ENCODE results near the gene ABHD18.
"Not testable (repeated sequence)": the region's sequence is repeated elsewhere in the genome, so short reads cannot be mapped to it uniquely, and the experiment has no call there.

The ABHD18 gene

DNA sequence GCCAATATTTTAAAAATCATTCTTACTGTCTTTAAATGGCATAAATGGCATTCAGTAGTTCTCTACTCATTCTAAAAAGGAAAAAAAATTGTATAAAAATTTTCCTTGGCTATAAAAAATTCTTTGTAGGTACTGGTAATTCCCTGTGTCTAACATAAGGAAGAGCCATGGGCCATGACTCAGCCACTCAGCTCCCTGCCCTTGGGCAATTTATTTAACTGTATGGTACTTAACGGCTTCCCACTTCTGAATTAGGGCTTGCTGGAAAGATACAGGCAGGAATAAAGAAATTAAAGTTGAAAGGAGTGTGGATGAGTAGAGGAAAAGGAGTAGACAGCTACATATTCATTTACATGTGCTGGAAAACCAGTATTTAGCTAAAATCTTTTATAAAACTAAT lies 30.6 kb downstream of the ABHD18 start:
- DNase-seq: no peak

DNA sequence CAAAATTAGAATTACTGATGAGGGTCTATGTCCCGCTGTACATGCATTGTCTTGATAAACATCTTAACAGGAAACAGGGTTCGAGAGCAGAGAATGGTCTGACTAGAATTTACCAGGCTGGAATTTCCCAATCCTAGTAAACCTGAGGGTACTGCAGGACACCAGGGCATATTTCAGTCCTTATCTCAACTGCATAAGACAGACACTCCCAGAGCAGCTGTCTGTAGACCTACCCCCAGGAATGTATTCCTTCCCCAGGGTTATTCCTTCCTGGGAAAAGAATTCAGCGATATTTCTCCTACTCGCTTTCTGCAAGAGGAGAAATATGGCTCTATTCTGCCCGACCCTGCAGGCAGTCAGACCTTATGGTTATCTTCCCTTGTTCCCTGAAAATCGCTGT lies 31.3 kb downstream of the ABHD18 start:
- not testable (repeated sequence) for DNase-seq

DNA sequence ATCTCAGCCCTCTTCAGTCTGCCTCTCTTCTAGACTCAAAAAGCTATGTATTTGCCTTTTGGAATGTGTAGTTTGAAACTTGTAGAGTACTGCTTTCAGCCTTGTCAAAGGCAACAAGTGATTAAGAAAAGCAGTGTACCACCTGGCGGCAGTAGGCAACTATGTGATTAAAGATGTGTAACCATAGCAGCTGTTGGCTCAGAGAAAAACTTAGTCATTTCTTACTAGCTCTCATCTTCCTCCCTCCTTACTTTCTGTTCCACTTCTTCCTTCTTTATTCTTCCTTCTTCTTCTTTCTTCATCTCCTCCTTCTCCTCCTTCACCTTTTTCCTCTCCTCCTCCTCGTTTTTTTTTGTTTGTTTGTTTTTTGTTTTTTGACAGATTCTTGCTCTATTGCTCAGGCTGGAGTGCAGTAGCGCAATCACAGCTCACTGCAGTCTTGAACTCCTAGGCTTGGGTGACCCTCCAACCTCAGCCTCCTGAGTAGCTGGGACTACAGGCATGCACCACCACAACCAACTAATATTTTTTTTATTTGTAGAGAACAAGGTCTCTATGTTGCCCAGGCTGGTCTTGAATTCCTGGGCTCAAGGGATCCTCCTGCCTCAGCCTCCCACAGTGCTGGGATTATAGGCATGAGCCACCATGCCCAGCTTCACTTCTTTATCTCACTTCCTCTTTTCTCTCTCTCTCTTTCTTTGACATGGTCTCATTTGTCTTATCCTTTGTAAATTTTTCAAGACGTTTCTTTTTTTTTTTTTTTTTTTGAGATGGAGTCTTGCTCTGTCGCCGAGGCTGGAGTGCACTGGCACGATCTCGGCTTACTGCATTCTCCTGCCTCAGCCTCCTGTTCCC lies 32.6 kb downstream of the ABHD18 start:
- peak in 1 of 2 donors; percentile 15 for DNase-seq

DNA sequence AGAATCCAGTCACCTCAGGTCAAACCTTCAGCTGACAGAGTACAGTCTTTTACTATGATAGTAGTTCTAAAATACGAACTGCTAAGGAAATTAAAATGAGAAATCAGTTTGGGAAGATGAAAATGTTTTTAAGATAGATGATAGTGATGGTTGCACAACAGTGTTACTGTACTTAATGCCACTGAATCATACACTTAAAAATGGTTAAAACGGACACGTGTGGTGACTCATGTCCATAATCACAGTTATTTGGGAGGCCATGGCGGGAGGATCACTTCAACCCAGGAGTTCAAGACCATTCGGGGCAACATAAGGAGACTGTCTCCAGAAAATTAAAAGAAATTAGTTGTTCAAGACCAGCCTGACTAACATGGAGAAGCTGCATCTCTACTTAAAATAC lies 41.4 kb downstream of the ABHD18 start:
- no peak for DNase-seq

DNA sequence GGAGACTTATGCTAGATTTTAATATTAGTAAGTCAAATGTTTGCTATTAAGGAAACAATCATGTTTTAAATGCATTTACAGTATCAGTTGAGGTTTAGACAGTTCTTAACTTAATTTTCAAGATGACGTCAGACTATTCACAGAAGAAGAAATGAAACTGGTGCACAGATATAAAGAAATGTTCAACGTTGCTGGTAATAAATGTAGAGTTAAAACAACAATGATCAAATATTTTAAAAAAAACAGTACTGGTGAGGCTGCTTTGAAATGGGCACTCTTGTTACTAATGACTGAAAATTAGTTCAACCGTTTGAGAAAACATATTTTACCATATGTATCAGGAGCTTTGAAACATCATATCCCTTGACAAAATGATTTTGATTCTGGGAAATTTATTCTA lies 44.2 kb downstream of the ABHD18 start:
- DNase-seq: no peak

DNA sequence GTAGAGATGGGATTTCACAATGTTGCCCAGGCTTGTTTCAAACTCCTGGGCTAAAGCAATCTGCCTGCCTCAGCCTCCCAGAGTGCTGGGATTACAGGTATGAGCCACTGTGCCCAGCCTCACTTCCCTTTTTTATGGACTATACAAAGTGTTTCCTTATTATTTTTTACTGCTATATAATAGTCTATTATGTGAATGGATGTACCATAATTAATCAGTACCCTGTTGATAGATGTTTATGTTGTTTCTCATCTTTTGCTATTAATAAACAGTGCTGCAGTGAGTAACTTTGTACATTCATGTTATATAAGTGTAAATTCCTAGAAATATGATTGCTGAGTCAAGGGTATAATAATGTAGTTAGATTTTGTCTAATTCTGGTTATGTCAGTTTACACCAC lies 60.1 kb downstream of the ABHD18 start:
- DNase-seq: no peak

DNA sequence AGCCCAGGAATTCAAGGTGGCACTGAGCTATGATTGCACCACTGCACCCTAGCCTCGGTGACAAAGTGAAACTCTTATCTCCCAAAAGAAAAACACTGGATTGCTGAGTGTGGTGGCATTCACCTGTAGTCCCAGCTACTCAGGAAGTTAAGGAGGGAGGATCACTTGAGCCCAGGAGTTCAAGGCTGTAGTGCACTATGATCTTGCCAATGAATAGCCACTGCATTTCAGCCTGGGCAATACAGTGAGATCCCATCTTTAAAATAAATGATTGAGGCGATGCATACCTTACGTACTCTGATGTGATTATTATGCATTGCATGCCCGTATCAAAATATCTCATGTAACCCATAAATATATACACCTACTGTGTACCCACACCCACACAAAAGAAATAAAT lies 64.7 kb downstream of the ABHD18 start:
- no peak for DNase-seq

DNA sequence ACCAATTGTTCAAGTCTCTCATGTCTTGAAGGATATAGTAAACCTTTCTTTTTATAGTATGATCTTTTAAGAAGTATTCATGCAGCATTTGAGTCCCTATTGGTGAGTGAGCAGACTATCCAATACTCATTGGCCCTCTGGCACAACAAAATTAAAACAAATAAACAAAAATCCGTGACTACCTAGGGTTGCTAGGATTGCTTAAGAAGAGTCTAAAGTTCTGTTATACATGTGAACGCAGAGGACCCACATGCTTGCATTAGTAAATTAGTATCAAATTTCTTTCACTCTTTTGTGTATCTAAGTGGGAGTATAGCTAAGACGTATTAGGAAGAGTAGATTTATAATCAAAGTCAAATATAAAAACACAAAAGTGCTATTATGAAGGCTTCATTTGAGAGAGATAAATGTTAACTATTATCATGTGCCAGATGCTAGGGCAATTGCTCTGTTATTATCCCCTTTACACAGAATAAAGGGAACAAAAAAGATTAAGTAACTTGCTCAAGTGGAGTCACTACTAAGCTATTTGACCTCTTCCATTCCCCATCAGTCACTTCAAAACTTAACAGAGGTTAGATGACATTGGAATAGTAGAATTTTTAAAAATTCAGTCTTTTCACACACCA lies 66.7 kb downstream of the ABHD18 start:
- no peak for DNase-seq

DNA sequence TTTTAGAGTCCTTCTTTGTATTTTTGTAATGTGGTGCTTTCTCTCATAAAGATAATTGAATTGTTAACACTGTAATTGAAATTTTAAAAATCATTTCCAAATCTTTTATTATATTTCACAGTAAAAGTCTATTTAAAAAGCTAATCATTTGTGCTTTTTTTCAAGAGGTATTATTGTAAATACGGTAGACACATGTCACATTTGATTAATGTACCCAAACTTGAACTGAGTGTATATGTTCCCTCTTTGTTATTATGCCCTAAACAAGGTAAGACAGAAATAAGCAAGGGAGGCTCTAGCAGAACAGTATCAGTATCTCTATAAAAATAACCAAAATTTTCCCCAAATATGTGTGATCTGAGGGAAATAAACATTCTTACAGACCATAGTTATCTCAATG lies 74.4 kb downstream of the ABHD18 start:
- no peak for DNase-seq

DNA sequence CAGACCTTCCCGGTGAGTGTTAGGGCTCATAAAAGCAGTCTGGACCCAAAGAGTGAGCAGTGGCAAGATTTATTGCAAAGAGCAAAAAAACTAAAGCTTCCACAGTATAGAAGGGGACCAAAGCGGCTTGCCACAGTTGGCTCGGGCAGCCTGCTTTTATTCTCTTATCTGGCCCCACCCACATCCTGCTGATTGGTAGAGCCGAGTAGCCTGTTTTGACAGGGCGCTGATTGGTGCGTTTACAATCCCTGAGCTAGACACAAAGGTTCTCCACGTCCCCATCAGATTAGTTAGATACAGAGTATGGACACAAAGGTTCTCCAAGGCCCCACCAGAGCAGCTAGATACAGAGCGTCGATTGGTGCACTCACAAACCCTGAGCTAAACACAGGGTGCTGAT lies 81.8 kb downstream of the ABHD18 start:
- DNase-seq: not testable (repeated sequence)

DNA sequence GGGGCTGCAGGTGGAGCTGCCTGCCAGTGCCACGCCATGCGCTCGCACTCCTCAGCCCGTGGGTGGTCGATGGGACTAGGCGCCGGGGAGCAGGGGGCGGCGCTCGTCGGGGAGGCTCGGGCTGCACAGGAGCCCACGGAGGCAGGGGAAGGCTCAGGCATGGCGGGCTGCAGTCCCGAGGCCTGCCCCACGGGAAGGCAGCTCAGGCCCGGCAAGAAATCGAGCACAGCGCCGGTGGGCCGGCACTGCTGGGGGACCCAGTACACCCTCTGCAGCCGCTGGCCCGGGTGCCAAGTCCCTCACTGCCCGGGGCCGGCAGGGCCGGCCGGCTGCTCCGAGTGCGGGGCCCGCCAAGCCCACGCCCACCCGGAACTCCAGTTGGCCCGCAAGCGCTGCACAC lies 82.3 kb downstream of the ABHD18 start:
- DNase-seq: not testable (repeated sequence)

DNA sequence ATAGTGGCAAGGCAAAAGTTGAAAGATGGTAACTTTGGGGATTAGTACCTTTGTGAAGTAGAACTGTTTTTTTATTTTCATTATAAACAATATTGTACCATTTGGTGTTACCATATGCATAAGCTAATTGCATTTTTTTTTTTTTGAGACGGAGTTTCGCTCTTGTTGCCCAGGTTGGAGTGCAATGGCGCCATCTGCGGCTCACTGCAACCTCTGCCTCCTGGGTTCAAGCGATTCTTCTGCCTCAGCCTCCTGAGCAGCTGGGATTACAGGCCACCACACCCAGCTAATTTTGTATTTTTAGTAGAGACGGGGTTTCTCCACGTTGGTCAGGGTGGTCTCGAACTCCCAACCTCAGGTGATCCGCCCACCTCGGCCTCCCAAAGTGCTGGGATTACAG lies 86.0 kb downstream of the ABHD18 start:
- DNase-seq: not testable (repeated sequence)

DNA sequence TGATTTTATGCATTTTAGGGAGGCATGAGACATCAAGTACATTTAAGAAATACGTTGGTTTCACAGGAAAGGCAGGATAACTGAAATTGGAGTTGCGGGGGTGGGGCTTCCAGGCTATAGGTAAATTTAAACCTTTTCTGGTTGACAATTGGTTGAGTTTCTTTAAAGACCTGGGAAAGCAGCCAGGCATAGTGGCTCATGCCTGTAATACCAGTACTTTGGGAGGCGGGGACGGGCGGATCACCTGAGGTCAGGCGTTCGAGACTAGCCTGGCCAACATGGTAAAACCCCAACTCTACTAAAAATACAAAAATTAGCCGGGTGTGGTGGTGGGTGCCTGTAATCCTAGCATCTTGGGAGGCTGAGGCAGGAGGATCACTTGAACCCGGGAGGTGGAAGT lies 89.7 kb downstream of the ABHD18 start:
- DNase-seq: not testable (repeated sequence)

DNA sequence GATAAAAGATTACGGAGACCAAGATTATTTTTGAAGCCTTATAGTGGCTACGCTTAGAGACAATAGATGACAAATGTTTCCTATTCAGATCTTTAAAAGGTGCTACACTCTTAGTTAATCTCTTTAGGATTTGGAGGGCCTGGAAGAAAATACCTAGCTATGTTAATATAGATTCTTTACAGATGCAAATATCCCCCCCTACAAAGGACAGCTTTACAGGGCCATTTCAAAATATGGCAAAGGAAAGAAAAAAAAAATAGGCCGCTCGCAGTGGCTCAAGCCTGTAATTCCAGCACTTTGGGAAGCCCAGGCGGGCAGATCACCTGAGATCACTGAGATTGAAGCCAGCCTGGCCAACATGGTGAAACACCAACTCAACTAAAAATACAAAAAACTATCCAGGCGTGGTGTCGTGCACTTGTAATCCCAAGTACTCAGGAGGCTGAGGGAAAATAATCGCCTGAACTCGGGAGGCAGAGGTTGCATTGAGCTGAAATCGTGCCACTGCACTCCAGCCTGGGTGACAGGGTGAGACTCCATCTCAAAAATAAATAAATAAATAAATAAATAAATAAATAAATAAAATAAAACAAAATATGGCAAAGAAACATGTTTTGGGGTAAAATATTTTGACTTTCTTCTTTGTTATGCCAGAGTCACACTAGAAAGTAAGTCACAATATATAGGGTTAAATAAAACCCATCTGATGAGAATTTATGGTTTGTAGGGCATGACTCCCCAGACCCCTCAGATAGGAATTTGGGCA lies 90.4 kb downstream of the ABHD18 start:
- not testable (repeated sequence) for DNase-seq

DNA sequence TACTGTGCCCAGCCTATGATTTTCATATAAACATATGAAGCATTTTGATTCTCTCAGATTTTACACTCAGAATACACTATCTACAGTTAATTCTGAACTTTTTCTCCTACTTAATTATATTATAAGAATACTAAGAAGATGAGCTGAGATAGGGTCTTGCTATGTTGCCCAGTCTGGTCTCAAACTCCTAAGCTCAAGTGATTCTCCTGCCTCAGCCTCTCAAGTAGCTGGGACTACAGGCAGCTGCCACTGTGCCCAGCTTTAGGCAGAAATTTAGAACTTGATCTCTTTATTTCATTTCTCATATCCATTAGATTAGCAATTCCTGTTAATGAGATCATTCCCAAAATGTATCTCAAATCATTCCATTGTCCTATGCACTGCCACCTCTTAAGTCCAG lies 91.2 kb downstream of the ABHD18 start:
- DNase-seq: no peak

DNA sequence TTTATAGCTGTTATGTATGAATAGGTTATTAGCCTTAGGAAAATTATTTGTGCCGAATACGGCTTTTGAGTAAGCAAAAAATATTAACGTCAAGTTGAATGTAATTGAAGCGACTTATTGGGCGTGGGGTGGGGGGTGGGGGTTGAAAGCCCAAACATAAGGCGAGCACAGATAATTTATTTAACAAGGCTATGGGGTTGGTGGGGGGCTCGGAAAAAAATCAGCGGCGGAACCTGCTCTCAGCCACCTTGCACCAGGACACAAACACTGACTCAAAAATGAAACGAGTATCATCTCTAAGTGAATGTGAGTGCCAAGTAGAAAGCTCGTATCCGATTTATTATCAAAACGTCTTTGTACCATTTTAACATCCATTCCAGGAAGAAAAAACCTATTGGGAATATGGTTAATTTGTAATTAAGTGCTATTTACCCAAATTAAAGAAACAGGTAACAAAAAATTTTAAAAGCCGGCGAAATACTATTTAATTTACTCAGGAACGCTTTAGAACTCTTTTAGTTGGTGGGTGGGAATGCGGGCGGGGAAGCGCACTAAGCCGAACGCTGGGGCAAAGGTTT lies 95.0 kb downstream of the ABHD18 start:
- DNase-seq: no peak

DNA sequence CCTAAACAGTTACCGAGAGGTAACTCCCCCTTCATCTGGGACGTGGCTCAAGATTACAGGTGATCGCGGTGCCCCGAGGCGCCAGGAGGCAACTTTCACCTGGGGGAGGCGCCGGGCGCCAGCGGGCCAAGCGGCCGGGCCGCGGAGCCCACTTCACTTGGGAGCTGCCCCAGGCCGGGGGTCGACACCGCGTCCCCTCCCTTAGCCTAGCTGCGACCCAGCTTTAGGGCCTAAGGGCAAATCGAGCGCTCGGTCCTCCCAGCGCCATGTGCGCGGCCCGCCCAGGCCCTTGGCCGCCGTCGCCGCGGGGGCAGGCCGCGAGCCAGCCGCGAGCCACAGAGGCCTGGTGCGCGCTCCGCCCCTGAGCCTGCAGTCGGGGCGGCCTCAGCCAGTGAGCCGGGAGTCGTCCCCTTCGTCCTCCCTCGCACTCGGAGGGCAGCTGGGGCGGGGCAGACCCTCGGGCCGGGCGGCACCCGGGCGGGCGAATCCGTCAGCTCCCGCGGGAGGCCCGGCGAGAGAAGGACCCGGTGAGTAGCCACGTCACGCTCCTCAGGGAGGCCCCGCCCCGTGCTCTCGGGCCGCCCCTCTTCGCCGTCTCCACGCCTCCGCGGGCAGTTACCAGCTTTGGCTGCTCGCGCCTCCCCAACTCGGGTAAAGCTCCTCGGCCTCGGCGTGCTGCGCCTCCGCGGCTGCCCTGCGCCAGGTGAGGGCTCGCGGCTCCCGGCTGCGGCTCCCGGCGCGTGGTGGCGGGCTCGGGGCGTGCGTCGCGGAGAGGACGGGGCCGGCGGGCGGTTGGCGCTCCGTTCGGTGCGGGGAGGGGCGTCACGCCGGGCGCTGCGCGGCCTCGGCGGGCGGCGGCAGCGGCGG lies 95.7 kb downstream of the ABHD18 start, which contains the start of gene LARP1B:
Gene LARP1B, plus strand, starts transcription at position 614 of the 867 bp plus-strand sequence. CDS start 13,640 bp downstream, outside the sequence.
- DNase-seq: peak; percentile 94

DNA sequence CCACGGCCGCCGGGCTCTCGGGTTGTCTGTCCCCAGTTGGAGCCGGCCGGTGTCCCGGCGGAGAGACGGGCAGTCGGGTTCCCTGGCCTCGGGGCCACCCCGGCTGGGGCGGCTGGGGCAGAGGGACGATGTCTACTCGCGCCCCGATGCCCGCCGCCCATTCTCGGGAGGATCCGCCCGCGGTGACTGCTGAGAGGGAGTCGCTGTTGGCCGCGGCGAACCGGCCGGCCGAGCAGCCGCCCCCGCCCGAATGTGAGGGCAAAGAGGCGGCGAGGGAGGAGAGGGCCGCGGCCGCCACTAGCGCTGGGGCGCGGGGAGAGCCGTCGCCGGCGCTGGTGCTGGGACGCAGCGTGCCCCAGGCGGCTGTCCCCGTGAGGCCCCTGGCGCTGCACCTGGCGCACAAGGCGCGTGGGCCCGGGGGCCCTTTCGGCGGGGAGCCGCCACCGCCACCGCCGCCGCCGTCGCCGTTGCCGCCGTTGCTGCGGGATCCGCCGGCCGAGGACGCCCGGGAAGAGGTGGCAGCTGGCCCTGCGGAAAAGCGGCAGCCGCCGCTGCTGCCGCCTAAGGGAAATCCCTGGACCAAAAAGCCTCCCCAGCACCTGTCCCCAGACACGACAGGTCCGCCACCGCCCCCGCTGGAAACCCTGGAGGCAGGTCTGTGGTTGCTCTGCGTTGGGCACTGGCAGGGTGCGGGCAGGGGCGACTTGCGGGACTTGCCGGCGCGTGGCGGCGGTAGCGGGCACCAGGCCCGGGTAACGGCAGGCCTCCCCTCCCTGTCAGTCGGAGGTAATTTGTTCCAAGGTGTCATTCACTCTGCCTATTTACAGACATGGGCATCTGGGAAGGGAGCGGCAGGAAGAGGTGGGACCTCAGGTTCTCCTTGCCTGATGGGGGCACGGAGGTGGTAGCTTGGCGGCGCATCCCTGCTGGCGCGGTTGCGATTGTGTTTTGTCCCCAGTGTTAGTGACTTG lies 96.6 kb downstream of the ABHD18 start:
- DNase-seq: peak; percentile 57 to 67

DNA sequence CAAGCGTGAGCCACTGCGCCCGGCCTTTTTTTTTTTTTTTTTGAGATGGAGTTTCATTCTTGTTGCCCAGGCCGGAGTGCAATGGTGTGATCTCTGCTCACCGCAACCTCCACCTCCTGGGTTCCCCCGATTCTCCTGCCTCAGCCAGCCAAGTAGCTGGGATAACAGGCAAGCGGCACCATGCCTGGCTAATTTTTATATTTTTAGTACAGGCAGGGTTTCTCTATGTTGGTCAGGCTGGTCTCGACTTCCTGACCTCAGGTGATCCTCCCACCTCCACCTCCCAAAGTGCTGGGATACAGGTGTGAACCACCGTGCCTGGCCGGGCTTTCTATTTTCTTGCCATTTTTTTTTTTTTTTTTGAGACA lies 101.2 kb downstream of the ABHD18 start:
- DNase-seq: not testable (repeated sequence)

DNA sequence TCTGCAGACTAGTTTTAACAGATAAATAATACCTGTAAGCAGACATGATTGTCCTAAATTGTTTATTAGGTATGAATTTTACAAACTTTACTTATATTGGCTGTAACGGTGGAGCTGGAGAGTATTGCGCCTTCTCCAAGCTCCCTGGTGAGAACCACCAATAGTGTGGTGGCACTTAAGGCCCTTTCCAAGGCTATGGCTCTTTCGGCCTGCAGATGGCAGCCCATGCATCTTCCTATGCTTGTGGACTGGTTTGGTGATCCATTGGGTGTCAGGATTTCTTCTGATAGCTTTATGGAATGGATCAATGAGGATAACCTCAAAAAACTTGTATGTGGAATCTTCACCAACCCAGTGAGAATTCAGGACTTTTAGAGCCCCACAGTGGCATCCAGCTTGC lies 103.7 kb downstream of the ABHD18 start:
- DNase-seq: no peak

DNA sequence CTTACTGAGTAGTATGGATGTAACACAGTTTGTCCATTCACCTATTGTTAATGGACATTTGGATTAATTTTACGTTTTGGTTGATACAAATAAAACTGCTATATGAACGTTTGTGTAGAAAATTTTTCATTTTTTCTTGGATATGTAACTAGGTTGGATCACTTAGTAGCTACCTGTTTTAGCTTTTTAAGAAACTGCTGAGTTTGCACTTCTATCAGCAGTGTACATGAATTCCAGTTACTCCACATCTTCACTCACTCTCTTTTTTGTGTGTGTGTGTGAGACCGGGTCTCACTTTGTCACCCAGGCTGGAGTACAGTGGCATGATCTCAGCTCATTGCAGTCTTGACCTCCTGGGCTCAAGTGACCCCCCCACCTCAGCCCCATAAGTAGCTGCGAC lies 111.3 kb downstream of the ABHD18 start:
- DNase-seq: no peak
